Ammon's horn (tissue), 1 donor: ENCODE results near the gene PDE7B.
A peak's percentile ranks its signal among the peaks of the same experiment; 100 is the strongest.
"Not testable (repeated sequence)": the region's sequence is repeated elsewhere in the genome, so short reads cannot be mapped to it uniquely, and the experiment has no call there.

ENCODE experiments used
- DNase-seq: peaks from one replicate; pipeline ENCODE4 v3.0.0-alpha.2; 2016; ENCODE audit warnings: low spot score

Gene PDE7B

GRCh38 chr6:135850882-135851281 is 619 bp upstream of the PDE7B start:
- DNase-seq: no peak

DNA sequence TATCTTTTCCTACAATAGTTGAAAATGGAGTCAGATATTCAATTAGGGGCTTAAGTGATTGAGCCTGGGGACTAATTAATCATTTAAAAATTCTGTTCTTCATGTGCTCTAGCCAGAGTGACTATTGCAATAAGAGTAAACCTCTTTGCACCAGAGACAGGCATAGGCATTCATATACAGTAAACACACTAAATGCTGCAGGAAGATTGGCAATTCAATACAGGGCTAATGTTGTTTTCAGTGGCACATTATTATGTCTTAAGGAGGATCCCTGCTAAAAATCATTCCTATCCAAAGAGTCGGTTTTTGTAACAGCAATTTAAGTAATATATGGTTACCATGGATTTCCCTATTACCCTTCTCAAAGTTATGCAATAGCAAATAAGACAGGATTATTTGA is 1.2 kb downstream of the PDE7B start:
- DNase-seq: no peak

DNA sequence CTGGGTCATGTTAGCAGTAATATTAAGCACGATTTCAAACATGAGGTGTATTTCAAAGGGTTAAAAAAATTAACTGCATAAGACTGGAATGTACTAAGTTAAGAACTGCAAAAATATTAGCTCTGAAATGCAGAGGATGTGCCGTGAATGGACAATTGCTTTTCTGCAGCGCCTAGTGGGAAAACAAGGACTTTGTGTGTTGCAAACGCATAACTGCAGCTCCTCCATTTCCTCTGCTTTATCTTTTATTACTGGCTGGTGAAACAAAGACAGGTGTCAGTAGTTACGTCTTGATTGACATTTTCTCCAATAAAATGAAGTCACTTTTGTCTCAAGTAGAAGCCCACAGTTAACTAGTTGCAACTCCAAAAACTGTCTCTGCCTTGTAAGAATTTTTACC is 1.7 kb downstream of the PDE7B start:
- DNase-seq: peak; percentile 29

GRCh38 chr6:135853986-135854385 is 2.5 kb downstream of the PDE7B start:
- DNase-seq: no peak

DNA sequence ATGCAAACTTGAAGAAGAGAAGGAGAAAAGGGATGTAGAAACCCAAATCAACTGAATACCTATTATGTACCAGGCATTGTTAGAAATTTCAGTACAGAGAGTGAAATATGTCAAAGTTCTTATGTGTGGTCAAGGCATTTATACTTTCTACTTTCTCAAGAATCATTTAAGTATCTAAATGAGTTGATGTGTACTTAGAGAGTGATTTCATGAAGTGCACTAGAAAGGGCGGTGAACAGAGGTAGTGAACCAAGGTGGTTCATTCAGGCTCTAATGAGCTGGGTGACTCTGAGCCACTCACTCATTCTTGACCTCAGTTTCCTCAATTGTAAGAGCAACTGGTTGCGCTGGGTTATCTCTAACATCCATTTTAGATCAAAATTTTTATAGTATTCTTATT is 3.3 kb downstream of the PDE7B start:
- DNase-seq: no peak

DNA sequence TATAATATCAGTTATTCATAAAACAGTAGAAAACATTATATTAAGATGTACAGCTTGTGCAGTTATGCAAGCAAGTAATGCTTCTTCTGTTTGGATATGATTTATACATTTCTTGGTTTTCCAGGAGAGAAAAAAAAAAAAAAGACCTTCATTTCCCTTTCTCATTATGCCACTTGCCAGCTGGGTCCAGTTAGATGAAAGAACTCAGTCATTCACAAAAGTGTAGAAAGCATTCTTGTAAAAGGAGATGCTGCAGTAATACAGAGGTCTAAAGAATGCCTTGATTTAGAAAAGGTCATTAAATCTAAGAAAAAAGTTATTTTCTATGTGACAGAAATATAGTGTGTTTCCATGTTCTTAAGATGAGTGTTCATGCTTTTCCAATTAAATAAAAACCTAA is 7.4 kb downstream of the PDE7B start:
- DNase-seq: no peak

GRCh38 chr6:135860361-135860760 is 8.9 kb downstream of the PDE7B start:
- no peak for DNase-seq

GRCh38 chr6:135861189-135861588 is 9.7 kb downstream of the PDE7B start:
- no peak for DNase-seq

- not testable (repeated sequence) for DNase-seq
Measured at GRCh38 chr6:135864929-135865328, 13.4 kb downstream of the PDE7B start.

- no peak for DNase-seq
Measured at GRCh38 chr6:135866445-135867123, 15.1 kb downstream of the PDE7B start.

GRCh38 chr6:135867332-135867731 is 15.8 kb downstream of the PDE7B start:
- DNase-seq: no peak

- no peak for DNase-seq
Measured at GRCh38 chr6:135869857-135870256, 18.4 kb downstream of the PDE7B start.

DNA sequence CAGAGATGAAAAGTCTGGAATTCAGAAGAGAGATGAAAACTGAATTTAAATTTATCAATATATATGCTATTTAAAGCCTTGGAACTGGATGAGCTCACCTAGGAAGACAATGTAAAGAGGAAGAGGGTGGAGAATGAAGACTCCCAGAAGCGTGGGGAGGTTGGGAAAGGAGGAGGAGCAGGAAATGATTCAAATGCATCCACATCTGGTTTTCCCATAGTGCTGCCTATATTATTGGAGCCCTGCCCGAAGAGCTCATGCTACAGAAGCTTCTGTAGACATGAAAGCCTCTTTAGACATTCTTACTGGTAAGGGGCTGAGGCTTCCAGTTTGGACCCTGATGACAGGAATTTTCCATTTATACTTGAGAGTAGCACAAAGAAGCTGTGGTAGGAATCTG is 19.2 kb downstream of the PDE7B start:
- DNase-seq: no peak

- DNase-seq: no peak
Measured at GRCh38 chr6:135871296-135871695, 19.8 kb downstream of the PDE7B start.

DNA sequence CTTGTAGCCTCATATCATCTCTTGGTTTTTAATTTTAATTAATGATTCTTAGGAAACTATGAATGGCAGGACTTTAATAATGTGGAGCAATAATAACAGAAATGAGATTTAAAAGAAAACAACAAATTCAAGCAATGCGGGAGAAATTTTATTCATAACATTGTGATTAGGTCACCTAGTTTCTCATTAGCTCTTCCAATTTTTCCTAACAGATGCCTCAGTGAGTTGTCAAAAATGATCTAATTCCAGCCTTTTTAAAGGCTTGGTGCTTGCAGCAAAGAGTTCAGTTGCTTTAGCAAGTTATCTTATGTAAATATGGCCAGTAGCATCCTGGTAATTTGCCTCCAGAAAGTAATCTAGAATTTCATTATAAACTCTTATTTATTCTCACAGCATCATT is 20.4 kb downstream of the PDE7B start:
- no peak for DNase-seq

- DNase-seq: no peak
Measured at GRCh38 chr6:135875446-135875845, 23.9 kb downstream of the PDE7B start.

- DNase-seq: no peak
Measured at GRCh38 chr6:135876058-135876457, 24.6 kb downstream of the PDE7B start.

DNA sequence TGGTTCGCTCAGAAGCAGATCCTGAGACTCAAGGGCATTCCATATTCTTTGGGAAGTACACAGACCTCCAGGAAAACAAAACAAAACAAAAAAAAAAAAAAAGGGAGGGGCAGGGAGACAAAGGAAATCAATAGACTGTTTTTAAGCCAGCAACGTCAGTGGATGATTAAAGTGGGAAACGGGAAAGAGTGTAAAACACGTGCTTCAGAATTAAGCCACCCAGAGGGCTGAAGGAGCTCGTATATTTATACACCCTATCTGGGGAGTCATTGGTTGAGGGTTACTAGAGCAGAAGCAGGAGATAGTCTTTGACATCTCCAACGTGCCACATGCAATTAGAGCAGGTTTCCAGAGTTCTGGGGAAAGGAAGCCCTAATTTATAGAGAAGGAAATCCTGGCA is 26.2 kb downstream of the PDE7B start:
- no peak for DNase-seq

DNA sequence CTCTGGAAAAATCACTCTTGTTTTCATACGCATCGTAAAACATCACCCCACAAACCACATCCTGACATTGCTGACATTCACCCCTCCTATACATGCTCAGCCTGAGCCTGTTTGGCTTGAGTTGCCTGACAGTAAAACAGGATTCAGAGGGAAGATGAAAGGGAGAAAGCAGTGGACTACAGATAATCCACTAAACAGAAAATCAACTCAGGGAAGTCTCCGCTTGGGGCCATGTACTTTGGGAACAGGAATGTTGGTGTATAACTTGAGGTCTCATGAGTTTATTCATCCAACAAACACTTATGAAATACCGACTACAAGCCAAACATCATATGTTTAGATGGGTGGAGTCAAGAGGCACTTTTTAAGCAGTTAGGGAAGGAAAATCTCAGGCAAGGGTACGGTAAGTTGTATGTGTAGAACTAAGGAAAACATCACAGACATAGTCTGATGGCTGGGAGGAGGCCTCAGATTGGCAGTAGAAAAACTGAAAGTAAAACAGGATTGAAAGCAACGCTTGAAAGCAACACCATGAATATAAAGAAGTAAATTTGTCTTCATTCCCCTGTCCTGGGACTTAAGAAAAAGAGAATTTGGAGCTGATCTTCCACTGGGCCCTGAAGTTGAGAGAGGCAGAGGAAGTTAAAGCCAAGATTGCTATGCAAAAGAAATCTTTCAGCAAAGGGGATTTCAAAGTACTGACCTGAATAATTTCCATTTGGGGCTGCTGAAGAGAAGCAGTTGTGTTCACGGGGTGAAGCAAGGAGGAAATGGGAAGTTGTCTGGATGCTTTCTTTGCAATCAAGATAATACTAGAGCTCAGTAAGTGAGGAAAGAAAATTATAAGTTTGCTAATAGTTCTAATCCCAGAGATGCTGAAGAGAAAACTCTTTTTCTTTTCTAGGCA is 28.8 kb downstream of the PDE7B start:
- DNase-seq: no peak

GRCh38 chr6:135883045-135883444 is 31.5 kb downstream of the PDE7B start:
- DNase-seq: no peak

GRCh38 chr6:135883536-135883935 is 32.0 kb downstream of the PDE7B start:
- no peak for DNase-seq

DNA sequence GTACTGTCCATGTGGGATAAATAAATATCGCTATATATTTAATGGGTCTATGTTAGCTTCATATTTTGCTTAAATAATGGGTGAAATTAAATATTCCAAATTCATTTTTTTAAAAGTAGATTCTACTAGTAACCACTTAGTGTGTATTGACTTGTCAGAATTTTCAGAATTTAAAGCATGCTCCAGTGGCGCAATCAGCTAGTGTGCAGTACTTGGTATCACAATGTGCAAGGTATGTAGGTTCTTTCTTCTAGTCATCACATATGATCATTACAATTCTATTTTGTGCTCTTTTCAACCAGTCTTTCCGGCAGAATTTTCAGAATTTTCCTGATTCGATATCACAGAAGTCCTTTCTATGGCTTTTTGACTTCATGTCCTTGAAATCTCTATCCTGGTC is 32.6 kb downstream of the PDE7B start:
- no peak for DNase-seq

DNA sequence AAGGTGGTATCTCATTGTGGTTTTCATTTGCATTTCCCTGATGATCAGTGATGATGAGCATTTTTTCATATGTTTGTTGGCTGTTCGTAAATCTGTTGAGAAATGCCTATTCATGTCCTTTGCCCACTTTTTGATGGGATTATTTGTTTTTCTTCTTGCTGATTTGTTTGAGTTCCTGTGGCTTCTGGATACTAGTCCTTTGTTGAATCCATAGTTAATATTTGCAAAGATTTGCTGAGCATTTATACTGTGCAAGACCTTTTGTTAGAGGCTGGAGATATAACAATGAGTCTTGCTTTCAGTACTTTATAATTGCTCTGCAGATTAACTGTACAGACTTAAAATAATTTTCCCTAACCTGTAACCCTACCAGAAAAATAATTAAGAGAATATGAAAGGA is 35.6 kb downstream of the PDE7B start:
- no peak for DNase-seq

DNA sequence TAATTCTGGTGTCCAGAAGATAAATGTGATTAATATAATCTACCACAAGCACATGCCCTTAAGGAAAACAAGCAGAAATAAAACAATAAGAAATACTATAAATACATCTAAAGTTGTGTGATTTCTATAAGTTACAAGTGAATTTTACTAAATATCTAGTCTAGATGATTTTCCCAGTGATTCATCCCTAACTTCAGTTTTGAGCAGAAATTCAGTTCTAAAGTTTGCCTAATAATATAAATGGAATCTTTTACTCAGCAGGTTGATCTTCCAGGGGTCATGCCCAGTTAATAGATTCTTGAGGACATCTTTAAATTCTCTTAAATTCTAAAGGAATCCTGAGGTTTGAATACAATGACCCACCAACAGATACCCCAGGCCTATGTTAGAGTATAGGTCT is 37.3 kb downstream of the PDE7B start:
- no peak for DNase-seq
